CMK (cell line): ENCODE measurements around the gene IFITM2.
"Not testable (repeated sequence)": the region's sequence is repeated elsewhere in the genome, so short reads cannot be mapped to it uniquely, and the experiment has no call there.

Experiments used
- DNase-seq: peaks from one replicate; pipeline ENCODE4 v3.0.0-alpha.2; 2010; ENCODE audit warnings: low read depth

The IFITM2 gene

DNA sequence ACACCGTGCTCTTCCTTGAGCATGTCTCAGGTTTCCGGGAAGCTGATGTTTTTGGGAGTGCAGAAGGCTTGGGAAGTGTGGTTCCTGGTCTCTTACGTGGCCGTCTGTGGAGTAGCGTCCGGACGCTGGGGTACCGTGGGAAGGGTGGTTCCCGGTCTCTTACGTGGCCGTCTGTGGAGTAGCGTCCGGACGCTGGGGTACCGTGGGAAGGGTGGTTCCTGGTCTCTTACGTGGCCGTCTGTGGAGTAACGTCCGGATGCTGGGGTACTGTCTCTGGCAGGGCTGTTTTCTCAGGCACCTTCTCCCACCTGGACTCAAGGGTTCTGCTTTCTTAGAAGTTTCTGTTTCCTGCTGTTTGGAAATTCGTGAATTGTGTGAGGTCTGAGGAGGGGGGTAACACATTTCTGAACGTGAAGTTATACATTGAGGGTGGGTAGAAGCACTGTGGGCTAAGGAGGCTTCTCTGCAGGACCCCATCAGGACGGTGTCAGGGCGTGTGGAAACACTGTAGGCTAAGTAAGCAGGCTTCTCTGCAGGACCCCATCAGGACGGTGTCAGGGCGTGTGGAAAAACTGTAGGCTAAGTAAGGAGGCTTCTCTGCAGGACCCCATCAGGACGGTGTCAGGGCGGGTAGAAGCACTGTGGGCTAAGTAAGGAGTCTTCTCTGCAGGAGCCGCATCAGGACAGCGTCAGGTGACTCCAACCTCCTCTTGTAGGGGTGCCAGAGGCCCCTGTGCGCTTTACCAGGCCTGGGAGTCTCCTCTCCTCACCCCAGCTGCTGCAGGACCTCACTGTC, 18.4 kb downstream of the IFITM2 start:
- DNase-seq, result no peak

DNA sequence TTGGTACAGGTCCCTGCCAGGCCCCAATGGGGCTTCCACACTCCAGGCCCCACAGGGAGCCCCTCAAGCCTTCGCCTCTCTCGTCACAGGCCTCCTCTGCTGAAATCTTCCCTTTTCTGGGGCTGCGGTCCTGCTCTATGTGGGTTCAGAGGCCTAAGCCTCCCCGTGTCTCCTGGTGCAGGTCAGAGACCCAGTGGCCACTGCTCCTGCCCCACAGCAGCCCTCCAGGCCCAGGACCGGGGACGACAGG, 18.9 kb downstream of the IFITM2 start:
- DNase-seq, result no peak

DNA sequence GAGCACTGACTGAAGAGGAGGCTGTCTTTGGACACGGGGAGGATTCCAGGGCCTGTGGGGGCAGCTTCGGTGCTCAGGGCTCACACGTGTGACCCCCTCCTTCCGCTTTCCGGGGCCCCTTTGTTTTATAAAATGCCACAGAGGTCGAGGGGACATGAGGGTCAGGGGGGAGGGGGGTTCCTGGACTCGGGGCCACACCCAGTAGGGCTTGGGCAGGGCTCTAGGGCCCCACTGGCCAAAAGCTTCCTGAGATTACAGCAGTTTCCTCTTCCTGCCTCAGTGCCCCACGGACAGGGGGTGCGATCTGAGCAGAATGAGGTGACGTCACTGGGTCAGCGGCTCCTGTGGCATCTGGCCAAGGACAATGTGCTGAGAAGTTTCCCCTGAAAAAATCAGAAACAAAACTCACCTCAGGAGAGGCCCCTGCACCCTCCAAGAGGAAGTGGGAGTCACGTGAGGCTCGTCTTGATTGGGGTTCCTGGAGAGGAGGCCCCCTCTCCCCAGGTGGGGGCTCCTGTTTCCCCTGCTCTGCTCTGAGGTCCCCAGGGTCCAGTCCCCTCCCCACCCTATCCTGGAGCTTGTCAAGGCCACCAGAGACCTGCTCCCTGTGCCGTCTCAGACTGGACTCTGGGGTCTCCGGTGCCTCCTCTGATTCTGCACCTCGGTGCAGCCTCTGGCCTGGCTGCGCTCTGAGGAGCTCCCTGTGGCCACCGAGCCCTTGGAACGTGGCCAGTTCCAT, 19.4 kb downstream of the IFITM2 start:
- DNase-seq, result peak; percentile 83

DNA sequence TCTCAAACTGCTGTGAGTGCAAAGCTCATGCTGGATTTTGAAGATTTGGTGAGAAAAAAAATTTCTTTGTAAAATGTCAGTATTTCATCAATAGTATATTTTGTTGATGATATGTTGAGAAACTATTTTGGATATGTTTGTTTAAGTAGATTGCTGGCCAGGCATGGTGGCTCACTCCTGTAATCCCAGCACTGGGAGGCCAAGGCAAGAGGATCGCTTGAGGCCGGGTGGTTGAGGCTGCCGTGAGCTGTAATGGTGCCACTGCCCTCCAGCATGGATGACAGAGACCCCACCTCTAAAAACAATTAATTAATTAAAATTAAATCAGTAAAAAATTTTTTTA, 19.9 kb downstream of the IFITM2 start:
- DNase-seq, result no peak

DNA sequence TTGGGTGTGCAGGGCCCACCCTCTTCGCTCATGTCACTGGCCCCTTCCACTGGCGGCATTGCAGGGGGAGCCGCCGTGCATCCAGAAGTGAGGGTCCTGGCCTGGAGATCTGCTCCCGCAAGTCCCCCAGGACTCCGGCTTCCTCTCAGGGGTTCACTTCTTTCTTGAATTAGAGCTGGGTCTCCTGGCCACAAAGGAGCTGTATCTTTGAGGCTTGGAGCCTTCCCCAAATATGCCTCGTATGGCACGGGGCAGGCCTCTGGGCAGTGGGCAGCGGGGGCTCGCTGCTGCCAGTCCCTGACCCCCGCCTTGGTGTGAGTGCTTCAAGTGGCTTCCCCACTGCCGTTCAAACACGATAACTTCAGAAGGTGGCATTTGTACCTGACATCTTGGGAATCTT, 20.4 kb downstream of the IFITM2 start:
- DNase-seq, result no peak

DNA sequence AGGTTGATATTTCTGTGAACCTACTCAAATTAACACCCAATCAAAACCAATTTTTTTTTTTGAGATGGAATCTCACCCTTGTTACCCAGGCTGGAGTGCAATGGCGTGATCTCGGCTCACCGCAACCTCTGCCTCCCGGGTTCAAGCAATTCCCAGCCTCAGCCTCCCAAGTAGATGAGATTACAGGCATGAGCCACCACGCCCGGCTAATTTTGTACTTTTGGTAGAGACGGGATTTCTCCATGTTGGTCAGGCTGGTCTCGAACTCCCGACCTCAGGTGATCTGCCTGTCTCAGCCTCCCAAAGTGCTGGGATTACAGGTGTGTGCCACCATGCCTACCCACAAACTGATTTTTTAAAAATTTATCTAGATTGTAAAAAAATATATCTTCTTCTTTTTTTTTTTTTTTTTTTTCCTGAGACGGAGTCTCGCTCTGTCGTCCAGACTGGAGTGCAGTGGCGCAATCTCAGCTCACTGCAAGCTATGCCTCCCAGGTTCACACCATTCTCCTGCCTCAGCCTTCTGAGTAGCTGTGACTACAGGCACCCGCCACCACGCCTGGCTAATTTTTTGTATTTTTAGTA, 21.0 kb downstream of the IFITM2 start:
- DNase-seq, result not testable (repeated sequence)

DNA sequence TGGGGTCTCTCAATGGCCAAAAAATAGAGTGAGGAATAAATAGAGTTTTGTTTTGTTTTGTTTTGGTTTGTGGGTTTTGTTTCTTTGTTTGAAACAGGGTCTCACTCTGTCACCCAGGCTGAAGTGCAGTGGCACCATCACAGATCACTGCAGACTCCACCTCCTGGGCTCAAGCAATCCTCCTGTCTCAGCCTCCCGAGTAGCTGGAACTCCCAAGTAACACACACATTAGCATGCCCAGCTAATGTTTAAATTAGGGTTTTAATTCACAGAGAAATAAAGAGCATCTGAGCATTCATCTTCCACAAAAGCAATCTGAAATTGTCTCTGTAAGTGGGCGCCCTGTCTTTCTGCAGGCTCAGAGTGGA, 22.3 kb downstream of the IFITM2 start:
- DNase-seq, result no peak

DNA sequence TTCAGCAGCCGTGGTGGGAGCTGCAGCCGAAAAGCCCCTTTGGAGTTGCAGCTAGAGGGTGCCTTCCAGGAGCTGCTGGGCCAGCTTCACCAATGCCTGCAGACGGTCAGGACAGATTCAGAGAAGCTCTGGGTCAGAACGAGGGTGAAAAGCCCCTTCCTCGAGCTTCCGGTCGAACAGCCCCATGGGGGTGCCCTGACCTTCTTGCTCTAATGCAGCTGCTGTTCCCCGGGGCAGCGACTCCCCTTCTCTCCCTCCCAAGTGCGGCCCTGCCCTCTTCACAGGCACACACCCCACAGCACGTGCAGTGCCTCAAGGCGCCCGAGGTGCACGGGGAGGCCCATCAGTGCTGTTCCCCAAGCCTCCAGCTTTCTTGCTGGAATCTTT, 22.7 kb downstream of the IFITM2 start:
- no peak for DNase-seq

DNA sequence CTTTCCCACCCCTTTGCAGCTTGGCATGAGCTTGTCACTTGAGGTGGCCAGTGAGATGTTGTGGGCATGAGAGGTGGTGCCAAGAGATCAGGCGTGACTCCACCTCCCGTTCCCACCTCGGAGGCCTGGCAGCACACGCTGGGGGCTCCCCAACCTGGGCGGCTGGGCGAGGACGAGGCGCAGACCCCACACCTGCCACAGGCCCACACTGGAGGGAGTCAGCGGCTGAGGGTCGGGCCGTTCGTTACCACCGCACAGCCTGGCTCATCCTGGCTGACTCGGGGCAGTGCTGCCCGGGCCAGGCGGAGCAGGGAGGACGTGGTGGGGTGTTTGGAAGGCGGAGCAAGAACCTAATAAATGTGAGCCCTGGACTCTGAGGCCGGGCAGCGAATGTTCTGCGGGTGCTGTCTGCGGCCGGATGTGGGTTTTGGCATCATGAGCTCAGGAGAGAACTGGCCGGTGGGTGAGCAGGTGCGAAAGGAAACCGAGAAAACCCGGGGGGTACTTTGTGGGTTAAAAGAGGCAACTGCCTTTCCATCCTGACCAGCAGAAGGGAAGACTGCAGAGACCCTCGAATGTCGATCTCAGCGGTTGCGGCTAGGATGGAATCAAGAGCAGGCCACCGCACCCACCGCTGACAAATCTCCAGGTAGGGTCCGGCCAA, 23.2 kb downstream of the IFITM2 start:
- DNase-seq, result no peak

DNA sequence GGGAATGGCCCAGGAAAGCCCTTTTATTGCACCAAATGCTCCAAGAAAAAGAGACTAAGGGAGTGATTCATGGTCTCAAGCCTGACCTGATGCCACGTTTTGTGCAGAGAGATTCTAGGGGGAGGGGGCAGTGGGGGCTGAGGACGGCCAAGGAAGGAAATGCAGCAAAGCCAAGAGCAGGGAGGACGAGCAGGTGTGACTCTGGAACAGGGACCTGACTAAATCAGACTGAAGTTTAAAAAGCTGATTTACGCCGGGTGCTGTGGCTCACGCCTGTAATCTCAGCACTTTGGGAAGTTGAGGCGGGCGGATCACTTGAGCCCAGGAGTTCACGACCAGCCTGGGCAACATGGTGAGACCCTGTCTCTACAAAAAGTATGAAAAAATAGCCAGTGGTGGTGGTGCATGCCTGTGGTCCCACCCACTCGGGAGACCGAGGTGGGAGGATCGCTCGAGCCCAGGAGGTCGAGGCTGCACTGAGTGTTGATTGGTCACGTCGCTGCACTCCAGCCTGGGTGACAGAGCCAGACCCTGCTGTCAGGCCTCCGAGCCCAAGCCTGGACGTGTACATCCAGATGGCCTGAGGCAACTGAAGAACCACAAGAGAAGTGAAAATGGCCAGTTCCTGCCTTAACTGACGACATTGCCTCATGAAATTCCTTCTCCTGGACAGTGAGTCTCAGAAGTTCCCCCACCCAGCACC, 23.9 kb downstream of the IFITM2 start:
- no peak for DNase-seq

DNA sequence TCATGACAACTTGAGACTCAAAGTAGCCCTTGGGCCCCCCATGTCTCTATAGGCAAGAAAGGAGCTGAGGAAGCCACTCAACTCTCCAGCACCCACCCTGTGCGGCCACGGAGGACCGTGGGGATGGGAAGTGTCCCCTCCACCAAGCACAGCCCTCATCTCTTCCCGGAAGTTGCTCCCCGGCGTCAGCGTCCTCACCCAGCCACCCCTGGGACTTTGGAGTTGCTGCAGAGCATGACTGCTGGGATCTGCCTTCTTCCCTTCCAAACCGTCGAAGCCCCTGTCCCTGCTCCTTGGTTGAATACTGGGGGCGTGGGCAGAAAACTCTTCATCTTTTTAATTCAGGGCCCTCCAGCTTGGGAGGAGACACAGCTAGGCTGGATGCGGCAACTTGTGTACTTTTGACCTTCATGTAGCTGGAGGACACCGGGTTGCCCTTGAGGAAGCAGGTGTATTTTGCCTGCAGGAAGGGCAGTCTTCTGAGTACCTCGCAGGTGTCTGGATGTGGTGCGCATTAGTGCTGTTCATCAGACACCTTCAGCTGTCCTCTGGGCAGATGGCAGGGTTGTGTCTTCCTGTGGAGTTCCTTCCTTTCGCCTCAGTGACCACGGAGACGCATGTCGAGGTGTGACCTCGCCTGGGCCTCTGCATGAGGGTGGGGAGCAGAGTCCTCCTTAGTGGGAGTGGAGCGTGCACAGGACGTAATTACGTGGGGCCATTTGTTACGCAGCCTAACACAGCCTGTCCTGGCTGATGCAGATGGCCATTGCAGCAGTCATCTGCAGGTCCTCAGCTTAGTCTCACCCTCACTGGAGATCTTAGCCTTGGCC, 25.2 kb downstream of the IFITM2 start:
- DNase-seq, result no peak

DNA sequence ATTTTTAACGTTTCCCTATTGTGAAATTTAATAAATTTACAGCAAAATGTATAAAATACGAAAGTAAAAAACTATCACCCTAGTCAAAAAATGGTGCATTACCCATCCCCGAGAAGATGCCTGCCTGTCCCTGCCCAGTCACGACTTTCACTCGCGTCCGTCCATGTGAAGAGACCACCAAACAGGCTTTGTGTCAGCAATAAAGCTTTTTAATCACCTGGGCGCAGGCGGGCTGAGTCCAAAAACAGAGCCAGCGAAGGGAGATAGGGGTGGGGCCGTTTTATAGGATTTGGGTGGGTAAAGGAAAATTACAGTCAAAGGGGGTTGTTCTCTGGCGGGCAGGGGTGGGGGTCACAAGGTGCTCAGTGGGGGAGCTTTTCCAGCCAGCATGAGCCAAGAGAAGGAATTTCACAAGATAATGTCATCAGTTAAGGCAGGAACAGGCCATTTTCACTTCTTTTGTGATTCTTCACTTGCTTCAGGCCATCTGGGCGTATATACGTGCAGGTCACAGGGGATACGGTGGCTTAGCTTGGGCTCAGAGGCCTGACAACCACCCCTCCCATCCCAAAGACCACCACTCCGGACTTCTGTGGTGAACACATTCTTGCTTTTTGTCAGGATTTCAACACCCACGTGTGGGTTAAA, 26.1 kb downstream of the IFITM2 start:
- DNase-seq, result not testable (repeated sequence)

DNA sequence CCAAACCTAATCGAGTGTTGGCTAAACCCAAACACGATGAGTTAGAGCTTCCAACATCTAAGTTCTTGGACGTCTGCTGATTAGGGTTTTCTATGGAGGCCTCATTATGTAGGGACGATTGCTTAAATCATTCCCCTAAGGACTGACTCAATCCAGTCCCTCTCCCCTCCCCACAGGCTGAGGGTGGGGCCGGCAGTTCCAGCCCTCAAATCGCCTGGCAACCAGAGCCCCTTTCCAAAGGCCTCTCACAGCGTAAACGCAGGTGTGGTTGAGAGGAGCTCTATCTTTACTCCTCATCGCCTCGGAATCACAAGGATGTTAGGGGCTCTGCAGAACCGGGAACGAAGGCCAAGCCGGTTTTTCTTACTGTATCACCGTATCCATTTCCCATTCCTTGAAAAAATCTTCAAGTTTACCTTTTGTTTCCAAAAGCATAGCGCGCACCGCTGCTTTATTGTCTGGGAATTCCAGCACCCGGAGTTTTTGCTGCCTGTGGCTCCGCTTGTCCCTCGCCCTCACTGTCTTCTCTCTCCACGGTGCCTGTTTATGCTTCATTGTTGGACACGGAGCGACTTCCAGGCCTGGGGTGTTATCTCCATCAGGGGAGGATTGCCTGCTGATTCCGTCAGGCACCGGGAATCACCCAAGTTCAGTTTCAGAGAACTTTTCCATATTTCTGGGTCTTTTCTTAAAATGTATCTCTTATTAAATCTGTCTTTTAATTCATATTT, 26.8 kb downstream of the IFITM2 start:
- no peak for DNase-seq

DNA sequence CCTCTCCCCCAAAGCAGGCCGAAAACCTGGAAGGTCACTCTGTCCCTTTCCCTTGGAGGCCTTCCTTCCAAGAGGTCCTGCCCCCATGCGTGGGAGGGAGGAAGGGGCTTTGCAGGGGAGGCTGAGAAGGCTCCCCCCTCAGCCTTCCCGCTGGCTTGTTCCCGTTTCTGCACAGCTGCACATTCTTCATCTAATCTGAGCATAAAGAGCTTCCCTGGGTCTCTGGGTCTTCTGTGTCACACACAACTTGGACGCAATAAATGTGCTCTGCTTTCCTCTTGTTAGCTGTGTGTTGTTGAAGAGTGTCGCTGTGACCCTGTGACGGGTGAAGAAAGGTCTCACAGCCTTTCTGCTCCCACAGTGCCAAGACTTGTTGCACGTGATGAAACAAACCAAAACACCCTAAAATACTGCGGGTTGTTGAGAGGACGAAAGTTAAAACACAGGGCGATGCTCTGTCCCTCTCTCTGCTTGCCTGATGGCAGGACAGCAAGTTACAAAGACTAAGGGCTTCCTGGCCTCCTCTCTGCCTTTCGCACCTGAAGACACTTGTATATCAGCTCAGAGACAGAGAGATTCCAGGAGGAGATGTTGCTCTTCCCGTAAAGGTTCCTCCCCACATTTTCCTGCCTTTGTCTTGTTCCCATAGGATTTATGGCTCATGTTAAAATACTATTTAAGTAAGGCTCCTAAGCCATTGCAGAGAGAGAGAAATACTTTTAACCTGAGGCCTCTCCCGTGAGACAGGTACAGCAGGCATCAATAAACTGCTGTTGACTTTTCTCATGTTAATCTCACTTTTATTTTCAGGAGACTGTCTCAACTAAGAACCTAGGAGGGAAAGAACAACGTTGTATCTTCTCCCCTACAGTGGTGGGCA, 28.4 kb downstream of the IFITM2 start:
- DNase-seq, result no peak

DNA sequence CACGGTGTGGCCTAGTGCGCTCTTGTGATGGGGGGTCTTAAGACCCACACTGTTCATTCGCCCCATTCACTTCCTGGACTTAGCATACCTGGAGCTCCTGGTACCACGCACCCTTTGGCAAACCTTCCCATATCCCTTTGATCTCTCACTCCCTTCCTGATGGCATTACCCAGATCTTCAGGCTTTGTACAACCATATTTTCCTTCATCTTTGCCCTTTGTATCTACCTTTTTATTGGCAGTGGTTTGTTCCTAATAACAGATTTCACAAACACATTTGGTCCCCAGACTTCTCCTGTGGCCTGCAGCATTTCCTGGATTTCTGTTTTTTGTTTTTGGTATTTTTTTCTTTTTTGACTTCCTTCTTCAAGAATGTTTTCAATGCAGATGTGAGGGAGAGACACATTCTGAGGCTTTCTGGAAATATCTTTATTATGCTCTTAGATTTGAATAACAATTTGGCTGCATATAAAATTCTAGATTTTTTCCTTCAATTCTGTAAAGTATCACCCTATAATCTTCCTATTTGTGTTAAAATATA, 29.1 kb downstream of the IFITM2 start:
- DNase-seq, result no peak

DNA sequence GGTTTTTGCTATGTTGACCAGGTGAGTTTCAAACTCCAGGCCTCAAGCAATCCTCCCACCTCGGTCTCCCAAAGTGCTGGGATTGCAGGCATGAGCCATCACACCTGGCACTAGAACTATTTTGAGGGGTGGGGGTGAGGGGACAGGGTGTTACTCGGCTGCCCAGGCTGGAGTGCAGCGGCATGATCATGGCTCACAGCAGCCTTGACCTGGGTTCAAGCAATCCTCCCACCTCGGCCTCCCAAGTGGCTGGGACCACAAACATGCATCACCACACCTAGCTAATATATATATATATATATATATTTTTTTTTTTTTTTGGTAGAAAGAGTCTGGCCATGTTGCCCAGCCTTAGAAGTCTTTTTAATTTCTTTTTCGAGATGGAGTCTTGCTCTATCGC, 30.1 kb downstream of the IFITM2 start:
- no peak for DNase-seq

DNA sequence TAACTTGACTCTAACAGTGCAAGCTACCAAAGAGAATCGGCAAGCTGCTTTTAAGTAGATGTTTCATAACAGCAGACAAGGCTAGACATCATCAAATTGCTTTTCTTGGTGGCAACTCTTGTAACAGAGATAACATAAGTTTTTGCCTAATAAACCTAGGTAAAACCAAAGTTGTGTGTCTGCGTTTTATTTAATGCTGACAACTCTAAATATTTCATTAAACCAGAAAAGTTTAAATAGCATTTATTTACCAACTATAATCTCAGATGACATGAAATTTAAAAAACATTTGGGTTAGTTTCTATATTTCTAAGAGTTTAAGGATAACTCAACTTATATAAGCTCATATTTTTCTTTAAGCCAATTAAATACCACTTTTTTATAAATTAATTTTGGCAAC, 32.3 kb downstream of the IFITM2 start:
- DNase-seq, result no peak

DNA sequence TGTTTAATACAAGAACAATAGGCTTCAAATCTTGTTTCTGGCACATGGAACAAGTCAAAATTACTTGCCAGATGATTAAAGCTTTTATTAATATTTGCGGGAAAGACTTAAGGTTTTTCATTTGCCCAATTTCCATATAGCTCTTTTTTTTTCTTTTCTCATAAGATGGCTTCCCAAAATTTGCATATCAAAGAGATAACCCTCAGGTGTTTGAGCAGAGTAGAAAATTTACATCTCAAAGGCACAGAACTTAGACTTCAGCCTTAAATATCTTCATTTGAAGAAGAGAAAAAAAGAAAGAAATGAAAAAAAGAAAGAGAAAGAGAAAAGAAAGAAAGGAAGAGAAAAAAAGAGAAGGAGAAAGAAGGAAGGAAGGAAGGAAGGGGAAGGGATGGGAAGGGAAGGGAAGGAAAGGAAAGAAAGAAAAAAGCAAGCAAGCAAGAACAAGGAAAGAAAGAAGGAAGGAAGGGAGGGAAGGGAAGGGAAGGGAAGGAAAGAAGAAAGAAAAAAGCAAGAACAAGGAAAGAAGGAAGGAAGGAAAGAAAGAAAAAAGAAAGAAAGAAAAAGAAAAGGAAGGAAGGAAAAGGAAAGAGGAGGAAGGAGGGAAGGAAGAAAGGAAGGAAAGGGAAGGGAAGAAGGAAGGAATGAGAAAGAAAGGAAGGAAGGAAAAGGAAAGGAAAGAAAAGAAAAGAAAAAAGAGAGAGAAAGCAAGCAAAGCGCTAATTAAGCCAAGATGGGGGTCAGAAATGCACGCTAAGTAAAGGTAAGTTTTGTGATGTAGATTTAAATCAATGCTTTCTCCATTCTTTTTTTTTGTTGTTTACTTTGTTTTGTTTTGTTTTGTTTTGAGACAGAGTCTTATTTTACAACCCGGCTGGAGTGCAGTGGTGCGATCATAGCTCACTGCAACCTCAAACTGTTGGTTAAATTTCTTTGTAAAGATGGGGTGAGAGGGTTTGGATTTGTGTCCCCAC, 33.2 kb downstream of the IFITM2 start:
- DNase-seq, result no peak
